H9 (cell line): ENCODE data around the gene CDK5RAP1. TPM values are rescaled to one million over a fixed set of nuclear protein-coding genes. Genes with fewer than 3 reads are reported as not detected.

Source experiments
- DNase-seq: peaks from one replicate; pipeline ENCODE4 v3.0.0-alpha.2; 2017
- H2AFZ ChIP-seq: one replicate; pipeline ENCODE4 v1.6.1; 2013; ENCODE audit warnings: mild to moderate bottlenecking, low read length, control low read depth, moderate library complexity
- H2AK5ac ChIP-seq: 2 replicates; pipeline ENCODE4 v1.6.1; 2013; ENCODE audit warnings: low read length, control low read depth, mixed read lengths; ENCODE audit not compliant: insufficient read length
- H2BK120ac ChIP-seq: one replicate; pipeline ENCODE4 v1.6.1; 2013; ENCODE audit warnings: low read depth, mild to moderate bottlenecking, low read length, control low read depth, inconsistent platforms; ENCODE audit not compliant: poor library complexity, severe bottlenecking
- H2BK12ac ChIP-seq: 2 replicates; pipeline ENCODE4 v1.6.1; 2013; ENCODE audit warnings: low read length, control low read depth, mixed read lengths, low read depth; ENCODE audit not compliant: insufficient read length
- H2BK15ac ChIP-seq: 2 replicates; pipeline ENCODE4 v1.6.1; 2013; ENCODE audit warnings: low read depth, low read length, control low read depth
- H2BK20ac ChIP-seq: one replicate; pipeline ENCODE4 v1.6.1; 2013; ENCODE audit warnings: low read depth, mild to moderate bottlenecking, low read length, control low read depth, inconsistent platforms; ENCODE audit not compliant: poor library complexity, severe bottlenecking
- H2BK5ac ChIP-seq: 2 replicates; pipeline ENCODE4 v1.6.1; 2013; ENCODE audit warnings: low read length, control low read depth, mixed read lengths; ENCODE audit not compliant: insufficient read length
- H3K14ac ChIP-seq: 2 replicates; pipeline ENCODE4 v1.6.1; 2013; ENCODE audit warnings: low read length, control low read depth; ENCODE audit not compliant: insufficient read depth
- H3K18ac ChIP-seq: 2 replicates; pipeline ENCODE4 v1.6.1; 2013; ENCODE audit warnings: low read depth, mild to moderate bottlenecking, mixed read lengths, low read length, control low read depth; ENCODE audit not compliant: insufficient read length
- H3K23ac ChIP-seq: 2 replicates; pipeline ENCODE4 v1.6.1; 2013; ENCODE audit warnings: low read length, control low read depth, mixed read lengths, low read depth; ENCODE audit not compliant: insufficient read length
- H3K23me2 ChIP-seq: 2 replicates; pipeline ENCODE4 v1.6.1; 2013; ENCODE audit warnings: low read depth, mild to moderate bottlenecking, mixed read lengths, low read length, control low read depth; ENCODE audit not compliant: insufficient read length, poor library complexity, severe bottlenecking
- H3K27ac ChIP-seq: 2 replicates; pipeline ENCODE4 v1.5.1; 2013; ENCODE audit warnings: low read length, control low read depth, mixed read lengths, low read depth; ENCODE audit not compliant: insufficient read length
- H3K27me3 ChIP-seq: 2 replicates; pipeline ENCODE4 v1.6.1; 2013; ENCODE audit warnings: low read length, control low read depth, inconsistent platforms; ENCODE audit not compliant: insufficient read depth
- H3K4ac ChIP-seq: 2 replicates; pipeline ENCODE4 v1.6.1; 2013; ENCODE audit warnings: low read depth, mild to moderate bottlenecking, control low read depth, inconsistent platforms, low read length, moderate library complexity
- H3K4me1 ChIP-seq: 2 replicates; pipeline ENCODE4 v1.6.1; 2013; ENCODE audit warnings: low read length, control low read depth, inconsistent platforms; ENCODE audit not compliant: insufficient read depth
- H3K4me2 ChIP-seq: 2 replicates; pipeline ENCODE4 v1.6.1; 2013; ENCODE audit warnings: low read length, control low read depth, mixed read lengths; ENCODE audit not compliant: insufficient read length, insufficient read depth
- H3K56ac ChIP-seq: 2 replicates; pipeline ENCODE4 v1.6.1; 2013; ENCODE audit warnings: low read depth, mild to moderate bottlenecking, mixed read lengths, low read length, control low read depth; ENCODE audit not compliant: insufficient read length
- H3K79me1 ChIP-seq: 2 replicates; pipeline ENCODE4 v1.6.1; 2013; ENCODE audit warnings: low read depth, mild to moderate bottlenecking, moderate library complexity, low read length, control low read depth, inconsistent platforms; ENCODE audit not compliant: insufficient read depth, poor library complexity, severe bottlenecking
- H3K79me2 ChIP-seq: 2 replicates; pipeline ENCODE4 v1.6.1; 2013; ENCODE audit warnings: low read length, control low read depth, inconsistent platforms; ENCODE audit not compliant: insufficient read depth
- H3K9ac ChIP-seq: 2 replicates; pipeline ENCODE4 v1.6.1; 2013; ENCODE audit warnings: low read length, control low read depth, mixed read lengths; ENCODE audit not compliant: insufficient read length; ENCODE audit errors: extremely low read depth
- H3K9me3 ChIP-seq: one replicate; pipeline ENCODE4 v1.6.1; 2013; ENCODE audit warnings: low read depth, low read length, inconsistent platforms; ENCODE audit not compliant: control insufficient read depth
- H3T11ph ChIP-seq: one replicate; pipeline ENCODE4 v1.6.1; 2013; ENCODE audit warnings: mild to moderate bottlenecking, low read length, control low read depth, inconsistent platforms
- H4K20me1 ChIP-seq: one replicate; pipeline ENCODE4 v1.6.1; 2013; ENCODE audit not compliant: control insufficient read depth, insufficient read length, insufficient read depth
- H4K5ac ChIP-seq: 2 replicates; pipeline ENCODE4 v1.6.1; 2013; ENCODE audit warnings: low read depth, mild to moderate bottlenecking, mixed read lengths, low read length, control low read depth; ENCODE audit not compliant: insufficient read length
- H4K8ac ChIP-seq: replicated peaks from 2 replicates; pipeline ENCODE4 v1.6.1; 2013; ENCODE audit warnings: low read length, control low read depth, mixed read lengths, low read depth; ENCODE audit not compliant: insufficient read length
- H4K91ac ChIP-seq: 2 replicates; pipeline ENCODE4 v1.6.1; 2013; ENCODE audit warnings: low read depth, mild to moderate bottlenecking, moderate library complexity, mixed read lengths, low read length, control low read depth; ENCODE audit not compliant: insufficient read length
- H3K27ac Mint-ChIP-seq, 3 experiments: 2 replicates in 2 of 3; 3 replicates in 1 of 3; pipeline ENCODE4 v1.8.0; 2020 to 2021; ENCODE audit warnings: mixed read lengths in 3 of 3, mild to moderate bottlenecking in 1 of 3, moderate library complexity in 1 of 3
- H3K27me3 Mint-ChIP-seq: 2 replicates; pipeline ENCODE4 v1.8.0; 2021; ENCODE audit warnings: low read depth, mild to moderate bottlenecking, moderate library complexity, mixed read lengths
- H3K36me3 Mint-ChIP-seq, 3 experiments: 2 replicates in 2 of 3; 3 replicates in 1 of 3; pipeline ENCODE4 v1.8.0; 2020 to 2021; ENCODE audit warnings: low read depth in 3 of 3, mixed read lengths in 3 of 3; ENCODE audit not compliant: insufficient read depth in 1 of 3
- H3K4me1 Mint-ChIP-seq, 2 experiments: 2 replicates each; pipeline ENCODE4 v1.8.0; 2020; ENCODE audit warnings: mixed read lengths in 2 of 2
- H3K4me3 Mint-ChIP-seq, 2 experiments: 2 replicates in 1 of 2; 3 replicates in 1 of 2; pipeline ENCODE4 v1.8.0; 2020 to 2021; ENCODE audit warnings: mild to moderate bottlenecking in 2 of 2, mixed read lengths in 2 of 2, moderate library complexity in 1 of 2
- H3K9me3 Mint-ChIP-seq, 2 experiments: 2 replicates in 1 of 2; 3 replicates in 1 of 2; pipeline ENCODE4 v1.8.0; 2020; ENCODE audit warnings: mild to moderate bottlenecking in 2 of 2, mixed read lengths in 2 of 2, moderate library complexity in 1 of 2
- CTCF ChIP-seq: fragments of 200-600 bp; sonication (generic); conservative IDR thresholded peaks from 3 replicates; pipeline ENCODE4 v1.8.0; 2021; ENCODE audit warnings: antibody characterized with exemption, mild to moderate bottlenecking
- WGBS: extraction: QIAGEN DNeasy Blood & Tissue Kit; methylation state at CpG from one replicate; pipeline ENCODE4 v1.1.7; 2013; ENCODE audit warnings: missing lambda C conversion rate, low lambda C conversion rate, mixed read lengths; ENCODE audit not compliant: insufficient read length; ENCODE audit errors: extremely low coverage; 5-methylcytosine and 5-hydroxymethylcytosine counted together
- total RNA-seq: library from RNA; stranded (reverse); gene quantifications from 2 replicates; pipeline ENCODE4 v1.2.1, GENCODE V29; 2021

CDK5RAP1 gene
- total RNA-seq, 1 experiment from 2014 or later, result 66.4 TPM

- Histone ChIP-seq H4K5ac (no peak overlapping the region), H3K56ac (no peak overlapping the region), H2BK12ac (no peak overlapping the region), H3K79me1 (no peaks in the 10 kb centered on the region), H2BK120ac (no peak overlapping the region), H3K9me3 (no peaks in the 10 kb centered on the region), H2BK15ac (no peak overlapping the region), H3T11ph (no peak overlapping the region), H2AFZ (no peak overlapping the region), H3K4me2 (no peak overlapping the region), H3K27ac (no peak overlapping the region), H3K14ac (no peak overlapping the region), H2BK5ac (no peak overlapping the region), H3K23me2 (no peaks in the 10 kb centered on the region), H3K27me3 (no peaks in the 10 kb centered on the region; the same call in 1 of the 2 replicates), H4K8ac (no peak overlapping the region), H2BK20ac (no peak overlapping the region), H3K18ac (no peak overlapping the region), H4K91ac (no peak overlapping the region), H2AK5ac (no peak overlapping the region), H3K79me2 (no peaks in the 10 kb centered on the region), H3K4ac (no peak overlapping the region), H4K20me1 (no peaks in the 10 kb centered on the region), H3K23ac (no peak overlapping the region), H3K9ac (no peak overlapping the region), H3K4me1 (no peaks in the 10 kb centered on the region)
- Mint-ChIP-seq H3K36me3 (peaks cover 0 to 7% (median 0%) of the 10 kb centered on the region in 3 experiments; a peak in 1 of 7 replicates), H3K4me1 (peaks cover 9 to 10% of the 10 kb centered on the region in 2 experiments), H3K27me3 (no peaks in the 10 kb centered on the region), H3K27ac (peak overlapping the region in 1 of 3 experiments; percentile 16; a peak in 1 of 7 replicates), H3K9me3 (no peaks in the 10 kb centered on the region), H3K4me3 (no peak overlapping the region)
- WGBS, result no CpG with 5 or more reads among the region's 4 CpGs
- TF ChIP-seq CTCF, result no peak
- no peak for DNase-seq
These were observed 57.8 kb downstream of the CDK5RAP1 start for GRCh38 chr20:33343521-33343920.
